Activated T-cell treated with anti-CD3 and anti-CD28 coated beads for 1 hour (primary cell): Measurements from ENCODE around the gene F13A1.
"Not testable (repeated sequence)": the region's sequence is repeated elsewhere in the genome, so short reads cannot be mapped to it uniquely, and the experiment has no call there.

Experiments
- DNase-seq: peaks from one replicate; pipeline ENCODE4 v3.0.0-alpha.2; 2020; ENCODE audit warnings: low read depth

F13A1 gene

DNA sequence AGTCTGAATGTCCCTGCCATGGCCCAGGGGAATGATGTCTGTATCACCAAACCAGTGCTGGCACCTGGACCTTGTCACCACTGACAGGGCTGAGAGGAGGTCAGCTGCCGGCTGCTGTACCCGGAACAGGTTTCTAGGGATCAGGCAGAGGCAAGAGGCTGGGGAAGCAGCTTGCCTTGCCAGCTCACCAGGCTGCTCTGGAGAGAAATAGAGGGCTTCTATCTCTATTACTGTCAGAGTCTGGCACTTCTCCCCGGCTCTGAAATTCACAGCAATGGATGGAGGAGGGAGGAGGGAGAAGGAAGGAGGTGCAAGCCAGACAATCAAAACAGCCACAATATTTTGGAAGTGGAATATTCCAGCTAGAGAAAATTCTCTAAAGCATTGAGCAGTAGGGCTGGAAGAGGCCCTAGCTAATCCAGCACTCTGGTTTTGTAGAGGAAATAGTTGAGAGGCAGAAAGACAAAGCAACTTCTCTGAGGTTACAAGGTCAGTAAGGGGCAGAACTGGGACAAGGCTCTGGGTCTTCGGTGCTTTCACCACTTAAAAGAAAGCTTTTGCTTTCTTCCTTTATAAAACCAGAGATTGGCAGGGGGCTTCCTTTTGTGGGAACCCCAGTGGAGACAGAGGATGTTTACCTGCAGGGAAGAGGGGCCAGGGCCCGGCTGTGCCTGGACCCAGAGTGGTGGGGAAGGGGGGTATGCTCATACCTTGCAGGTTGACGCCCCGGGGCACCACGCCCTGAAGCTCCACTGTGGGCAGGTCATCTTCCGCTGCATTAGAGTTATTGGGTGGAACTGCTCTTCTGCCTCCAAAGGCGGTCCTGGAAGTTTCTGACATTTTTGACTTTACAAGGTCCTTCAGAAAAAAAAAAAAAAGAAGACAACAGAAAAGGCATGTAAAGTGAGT, 2.4 kb downstream of the F13A1 start:
- no peak for DNase-seq

DNA sequence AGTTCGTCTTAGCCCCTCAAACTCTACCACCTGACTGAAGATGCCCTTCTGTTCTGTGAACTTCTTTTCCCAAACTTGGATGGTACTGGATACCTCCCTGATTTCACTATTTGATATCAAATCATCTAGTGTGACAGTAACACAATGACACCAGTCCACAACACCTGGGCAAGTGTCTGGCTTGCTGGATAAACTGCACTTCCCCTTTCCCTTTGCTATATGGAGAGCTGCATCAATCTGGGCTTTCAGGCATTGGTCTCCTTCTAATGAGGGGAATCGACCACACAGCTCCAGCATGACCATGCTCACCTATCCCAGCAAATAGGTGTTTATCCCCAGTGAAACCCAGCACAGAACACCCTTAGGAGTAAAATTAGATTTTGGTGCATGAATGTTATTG, 3.1 kb downstream of the F13A1 start:
- no peak for DNase-seq

DNA sequence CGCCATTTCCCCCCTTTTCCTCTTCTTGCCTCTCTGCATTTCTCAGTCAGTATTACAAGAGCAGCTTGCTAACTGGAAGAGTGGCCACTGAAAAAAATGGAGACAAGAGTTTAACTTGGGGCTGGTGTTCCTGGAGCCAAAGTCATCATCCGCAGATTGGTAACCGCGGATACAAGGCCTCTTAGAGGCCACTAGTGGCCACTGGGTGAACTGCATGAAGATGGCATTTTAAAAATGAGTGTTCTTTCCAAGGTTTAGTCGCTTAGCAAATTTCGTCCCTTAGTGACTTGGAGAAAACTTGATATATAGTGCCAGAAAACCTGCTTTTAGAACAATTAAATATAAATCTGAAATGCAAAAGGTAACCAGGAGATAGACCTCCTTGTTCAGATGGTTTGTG, 4.8 kb downstream of the F13A1 start:
- no peak for DNase-seq

DNA sequence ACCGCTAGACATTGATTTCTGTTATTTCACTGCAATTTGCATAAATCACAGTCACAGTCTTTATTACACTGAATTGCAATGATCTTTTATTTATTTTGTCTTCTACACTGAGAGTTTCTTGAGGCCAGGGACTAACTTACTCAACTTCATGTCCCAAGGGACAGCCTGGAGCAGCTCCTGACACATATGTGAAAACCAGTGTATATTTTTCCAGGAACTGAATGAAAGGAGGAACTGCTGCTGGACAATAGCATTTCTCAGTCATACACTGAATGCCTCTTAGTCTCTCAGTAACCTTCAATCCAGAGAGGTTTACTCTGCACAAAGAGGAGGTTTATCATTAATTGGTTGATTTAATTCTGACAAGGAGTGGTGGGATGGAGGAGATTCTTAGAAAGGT, 5.9 kb downstream of the F13A1 start:
- no peak for DNase-seq

DNA sequence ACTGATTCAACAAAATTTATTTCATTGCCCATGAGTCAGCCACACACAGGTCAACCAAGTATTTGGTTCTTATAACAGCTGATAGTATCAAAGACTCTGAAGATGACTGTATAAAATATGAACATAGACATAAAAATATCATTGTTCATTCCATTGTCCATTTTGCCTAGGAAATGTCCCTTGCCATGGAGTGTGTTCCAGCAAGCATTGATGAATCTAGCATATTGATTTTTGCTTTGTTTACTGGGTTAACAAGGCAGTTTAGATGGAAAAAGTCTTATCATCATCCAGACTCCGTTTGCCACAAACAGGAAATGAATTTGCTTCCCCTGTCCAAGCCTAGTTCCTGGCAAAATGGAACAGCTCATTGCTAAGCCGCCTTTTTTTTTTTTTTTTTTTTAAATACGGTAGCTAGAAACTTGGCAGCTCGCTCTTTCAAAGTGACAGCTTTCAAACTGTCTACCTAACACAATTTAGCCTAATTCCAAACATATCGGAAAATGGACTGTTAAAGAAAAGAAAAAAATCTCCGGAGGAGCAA, 7.5 kb downstream of the F13A1 start:
- DNase-seq = no peak

DNA sequence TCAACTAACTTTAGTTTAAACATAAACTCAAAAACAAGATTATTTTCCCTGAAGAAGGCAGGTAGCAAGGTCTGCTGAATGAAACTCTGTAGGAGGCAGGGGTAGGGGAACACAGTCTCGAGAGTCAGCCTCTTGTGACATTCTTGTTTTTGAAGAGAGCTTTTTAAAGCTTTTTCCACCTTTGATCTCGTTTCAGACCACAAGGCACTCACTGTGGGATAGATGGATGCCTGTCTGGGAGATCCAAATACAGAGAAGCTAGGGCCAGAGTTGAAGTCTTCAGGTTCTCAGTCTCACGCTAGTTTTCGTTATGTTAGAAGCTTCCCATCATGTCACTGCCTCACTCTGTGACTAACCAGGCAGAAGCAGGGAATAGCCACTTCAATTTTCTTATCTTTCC, 14.9 kb downstream of the F13A1 start:
- DNase-seq = no peak

DNA sequence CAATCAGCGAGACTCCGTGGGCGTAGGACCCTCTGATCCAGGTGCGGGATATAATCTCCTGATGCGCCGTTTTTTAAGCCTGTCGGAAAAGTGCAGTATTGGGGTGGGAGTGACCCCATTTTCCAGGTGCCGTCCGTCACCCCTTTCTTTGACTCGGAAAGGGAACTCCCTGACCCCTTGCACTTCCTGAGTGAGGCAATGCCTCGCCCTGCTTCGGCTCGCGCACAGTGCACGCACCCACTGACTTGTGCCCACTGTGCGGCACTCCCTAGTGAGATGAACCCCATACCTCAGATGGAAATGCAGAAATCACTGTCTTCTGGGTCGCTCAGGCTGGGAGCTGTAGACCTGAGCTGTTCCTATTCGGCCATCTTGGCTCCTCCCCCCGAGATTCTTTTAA, 20.1 kb downstream of the F13A1 start:
- DNase-seq = not testable (repeated sequence)

DNA sequence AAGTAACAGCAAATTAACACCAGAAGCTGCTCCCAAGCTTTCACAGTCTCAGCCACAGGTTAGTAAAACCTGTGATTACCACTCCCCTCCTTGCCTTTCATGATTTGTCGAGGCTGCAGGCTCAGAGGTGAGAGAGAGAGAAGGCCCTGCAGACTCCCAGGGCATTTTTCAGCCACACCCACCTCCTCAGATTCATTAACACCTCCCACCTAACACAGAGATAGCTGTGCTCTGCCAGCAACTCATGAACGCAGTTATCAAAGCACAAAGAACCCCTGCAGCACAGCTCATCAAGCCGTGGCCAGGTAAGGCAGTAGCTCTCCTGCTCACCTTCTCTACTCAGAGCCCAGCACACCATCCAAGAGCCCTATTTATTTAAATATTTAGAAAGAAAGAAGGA, 27.1 kb downstream of the F13A1 start:
- no peak for DNase-seq

DNA sequence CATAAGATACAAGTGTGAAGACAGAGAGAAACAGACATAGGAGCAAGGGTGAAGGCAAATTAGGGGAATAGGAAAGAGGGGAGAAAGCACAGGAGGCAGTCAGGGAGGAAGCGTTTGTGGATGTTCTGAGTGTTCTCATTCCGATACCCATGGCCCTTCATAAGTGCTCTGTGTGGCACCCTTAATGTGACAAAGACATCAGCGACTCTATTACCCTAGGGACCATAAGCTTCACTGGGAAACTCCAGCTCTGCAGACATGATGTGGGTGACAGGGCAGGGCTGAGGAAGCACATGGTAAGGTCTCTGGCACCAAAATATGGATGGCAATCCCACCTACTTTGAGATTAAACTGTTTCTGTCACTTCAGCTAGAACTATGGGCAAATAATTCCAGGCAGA, 33.0 kb downstream of the F13A1 start:
- DNase-seq = no peak

DNA sequence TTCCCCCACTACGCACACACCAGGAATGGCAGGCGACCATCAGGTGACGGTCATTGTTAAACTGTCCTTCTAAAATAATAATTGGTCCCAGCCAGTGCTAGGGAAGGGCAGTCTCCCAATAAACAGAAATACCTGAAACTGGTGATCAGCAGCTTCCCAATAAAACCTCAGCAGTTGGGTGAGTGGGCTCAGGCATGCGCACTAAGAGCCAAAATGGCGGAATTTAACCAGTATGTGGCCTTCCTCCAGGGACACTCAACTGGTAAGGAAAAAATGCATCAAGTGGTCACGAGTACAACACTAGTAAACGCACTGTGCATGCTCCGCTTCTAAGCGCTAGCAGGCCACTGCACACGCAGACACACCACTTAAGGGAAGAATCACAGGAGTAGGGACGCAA, 34.8 kb downstream of the F13A1 start:
- DNase-seq = no peak

DNA sequence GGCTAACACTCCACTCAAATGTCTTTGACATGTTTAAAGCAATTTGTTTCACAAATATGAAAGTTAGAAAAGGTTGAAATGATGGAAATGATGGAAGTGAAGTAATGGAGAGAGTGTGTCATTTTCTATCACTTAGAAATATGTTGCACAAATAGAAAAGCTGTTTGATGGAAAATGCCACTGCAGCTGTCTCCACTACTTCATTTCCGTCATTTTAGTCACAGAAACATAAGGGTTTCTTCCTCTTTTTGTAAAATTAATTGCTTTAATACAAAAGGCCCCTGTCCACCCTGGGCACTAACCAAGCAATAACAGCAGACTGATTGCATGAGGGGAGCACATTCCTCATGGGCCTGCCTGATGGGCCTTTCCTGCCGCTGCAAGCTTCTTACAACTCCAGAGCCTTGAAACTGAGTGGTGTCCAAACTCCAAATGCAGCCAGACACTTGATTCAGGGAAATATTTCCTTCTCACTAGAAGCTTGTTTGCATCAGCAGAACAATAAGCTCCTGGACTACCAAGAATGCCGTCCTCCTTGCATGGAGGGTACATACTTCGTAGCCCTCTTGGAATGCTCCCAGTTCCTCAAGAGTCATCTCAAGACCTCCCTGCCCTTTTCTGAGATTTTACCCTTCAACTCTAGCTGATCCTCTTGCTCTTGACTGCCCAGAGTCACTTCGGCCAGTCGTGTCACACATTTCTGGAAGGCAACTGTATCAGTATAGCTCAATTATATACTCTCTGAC, 36.1 kb downstream of the F13A1 start:
- no peak for DNase-seq

DNA sequence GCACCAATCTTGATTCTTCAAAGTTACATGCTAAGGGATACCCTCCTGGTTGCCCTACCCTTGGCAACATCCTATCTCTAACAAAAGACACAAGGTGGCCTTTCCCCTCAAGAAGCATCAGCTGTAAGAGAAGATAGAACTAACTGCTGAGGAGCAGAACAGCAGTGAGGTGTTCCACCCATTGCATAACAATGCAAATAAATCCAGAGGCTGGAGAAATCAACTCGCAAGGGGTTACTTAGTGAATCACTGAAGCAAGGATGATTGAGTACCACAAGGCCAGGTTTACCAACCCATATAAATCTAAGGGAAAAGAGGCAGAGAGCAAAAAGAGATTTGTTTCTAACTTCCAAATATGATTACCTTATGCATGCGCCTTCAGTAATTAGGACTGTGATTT, 36.7 kb downstream of the F13A1 start:
- no peak for DNase-seq

DNA sequence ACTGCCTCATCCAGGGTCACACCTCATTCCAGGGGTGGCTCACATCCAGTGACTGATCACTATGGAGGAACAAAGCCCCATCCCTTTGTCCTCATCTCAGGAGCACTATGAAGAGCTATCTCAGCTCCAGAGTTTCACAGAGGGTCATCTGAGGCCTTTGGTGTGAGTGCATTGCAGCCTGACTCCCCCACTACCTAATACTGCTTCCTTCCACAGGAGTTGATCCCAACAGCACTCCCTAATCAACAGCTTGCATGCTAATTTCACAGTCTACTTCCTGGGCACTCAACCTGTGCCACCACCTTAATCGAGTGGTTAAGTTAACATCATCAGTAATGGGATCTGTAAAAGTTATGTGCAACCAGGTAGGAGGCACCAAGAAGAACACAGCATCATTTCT, 37.7 kb downstream of the F13A1 start:
- DNase-seq = no peak

DNA sequence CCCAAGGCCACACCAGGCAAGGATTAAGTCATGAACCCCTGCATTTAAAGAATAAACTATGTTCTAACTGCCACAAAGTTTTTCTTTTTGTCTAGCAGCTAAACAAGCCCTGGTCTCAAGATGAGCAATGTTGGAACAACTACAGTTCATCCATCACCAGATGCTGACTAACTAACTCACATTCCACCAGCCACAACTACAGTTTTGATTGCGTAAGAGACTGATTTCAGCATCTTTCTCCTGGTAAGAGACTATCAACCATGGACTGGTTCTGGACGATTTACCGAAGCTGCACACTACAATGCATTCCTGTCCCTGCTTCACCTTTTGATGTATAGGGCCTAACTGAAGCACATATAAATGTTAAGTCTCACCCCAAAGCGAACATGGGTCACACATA, 43.0 kb downstream of the F13A1 start:
- no peak for DNase-seq

DNA sequence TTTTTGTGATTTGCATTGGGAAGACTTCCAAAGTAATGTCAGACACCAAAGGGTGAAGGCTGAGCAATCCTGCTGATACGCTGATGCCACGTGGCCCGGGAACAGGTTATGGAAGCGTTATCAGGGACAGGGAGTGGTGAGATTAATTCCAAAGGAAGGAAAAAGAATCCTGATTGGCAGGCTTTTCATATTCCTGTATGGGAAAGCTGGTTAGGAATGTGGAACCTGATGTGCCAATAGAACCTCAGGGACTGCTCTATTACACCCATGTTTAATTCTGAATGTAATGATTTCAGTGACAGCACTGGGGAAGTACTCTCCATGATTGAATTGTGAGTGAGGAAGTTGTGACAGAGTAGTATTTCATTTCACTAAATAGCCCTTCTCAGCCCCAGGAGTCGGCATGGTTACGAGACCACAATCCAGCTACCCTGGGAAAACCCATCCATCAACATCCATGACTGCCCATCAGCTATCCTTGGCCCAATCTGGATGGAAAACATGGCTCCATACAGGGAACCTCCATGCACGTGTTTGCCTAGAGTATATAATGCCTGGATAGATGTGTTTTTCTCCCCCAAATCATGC, 49.4 kb downstream of the F13A1 start:
- DNase-seq = no peak

DNA sequence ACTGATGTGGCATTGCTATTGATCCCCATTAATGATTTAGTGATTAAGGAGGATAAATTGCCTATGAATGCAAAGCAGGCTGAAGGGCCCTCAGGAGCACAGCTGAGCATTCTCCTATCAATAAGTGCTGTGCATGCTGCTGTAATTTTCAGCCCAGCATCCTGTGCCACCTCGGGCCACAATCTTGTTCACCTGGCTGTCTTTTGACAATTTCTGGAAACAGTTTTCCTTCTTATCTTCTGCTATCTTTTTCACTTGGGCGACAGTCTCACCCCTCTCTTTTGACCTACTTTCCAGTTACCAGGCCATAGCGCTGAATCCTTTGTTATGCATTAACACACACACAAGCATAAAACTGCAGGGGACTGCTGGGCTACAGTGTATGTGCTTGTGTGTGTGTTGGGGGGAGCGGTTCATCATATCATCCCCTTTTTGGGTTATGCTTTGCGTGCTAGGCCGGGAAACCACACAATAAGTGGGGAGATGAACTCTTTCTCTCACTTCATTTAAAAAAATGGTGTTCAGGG, 60.2 kb downstream of the F13A1 start:
- DNase-seq = no peak

DNA sequence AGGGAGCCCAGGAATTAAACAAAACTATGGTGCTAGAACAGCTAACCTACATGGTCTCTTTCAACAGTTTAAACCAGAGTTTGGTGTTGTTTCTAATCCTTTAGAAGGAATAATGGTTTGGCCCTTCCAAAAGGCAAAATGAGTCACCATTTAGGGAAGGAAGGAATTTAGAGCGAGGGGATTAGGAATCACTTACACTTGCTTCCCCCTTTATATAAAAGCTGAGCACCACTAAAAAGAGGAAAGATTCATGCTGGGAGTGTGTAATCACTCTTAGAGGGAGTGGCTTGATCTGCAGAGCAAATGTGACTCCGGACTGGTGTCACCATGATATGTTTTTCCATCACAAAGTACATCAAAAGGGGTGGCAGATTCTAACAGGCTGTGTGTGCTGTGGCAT, 63.6 kb downstream of the F13A1 start:
- no peak for DNase-seq

DNA sequence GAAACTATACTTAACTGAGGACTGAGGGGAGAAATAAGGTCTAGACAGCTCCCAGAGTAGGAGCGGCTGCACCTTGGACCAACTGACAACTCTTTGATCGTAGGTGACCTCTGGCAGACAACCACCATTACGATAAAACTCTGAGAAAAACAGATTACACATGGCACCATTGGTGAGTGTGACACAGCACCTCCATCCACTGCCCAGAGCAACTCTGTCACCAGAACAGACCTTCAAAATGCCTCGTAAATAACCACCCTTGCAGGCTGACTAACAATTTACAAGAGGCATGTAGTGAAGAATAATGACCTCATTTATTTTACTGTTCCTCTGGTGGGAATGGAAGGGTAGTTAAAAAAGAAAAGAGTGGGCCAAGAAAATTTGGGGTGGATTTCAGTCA, 64.2 kb downstream of the F13A1 start:
- no peak for DNase-seq

DNA sequence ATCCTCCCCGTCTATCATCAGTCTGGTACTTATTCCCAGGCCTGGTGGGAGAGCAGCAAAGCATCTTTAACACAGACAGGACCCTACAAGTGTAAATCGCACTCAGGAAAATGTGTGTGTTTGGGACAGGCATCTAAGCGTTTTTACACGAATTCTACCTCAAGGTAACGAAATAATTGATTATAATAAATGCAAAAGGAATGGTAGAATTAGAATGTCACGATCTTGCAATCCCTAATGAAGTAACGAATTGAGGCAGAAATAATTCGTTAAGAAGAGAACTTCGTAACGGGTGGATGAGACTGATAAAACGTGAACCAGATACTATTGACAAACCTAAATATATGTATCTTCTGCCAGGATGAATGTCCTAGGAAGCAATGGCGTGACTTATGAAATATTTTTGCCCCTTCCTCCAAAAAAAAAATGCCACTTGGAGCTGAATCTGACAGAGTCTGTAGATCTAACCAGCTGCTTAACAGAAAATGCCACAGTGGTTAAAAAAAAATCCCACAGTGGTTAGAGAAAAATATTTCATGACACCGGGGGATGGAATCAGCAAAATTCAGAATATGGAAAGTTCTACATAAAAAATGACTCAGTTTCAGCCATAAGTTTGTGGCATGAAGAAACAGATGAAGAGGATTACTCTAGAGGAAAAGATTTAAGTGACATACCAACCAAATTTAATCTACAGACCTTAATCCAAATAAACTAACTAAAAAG, 68.7 kb downstream of the F13A1 start:
- no peak for DNase-seq

DNA sequence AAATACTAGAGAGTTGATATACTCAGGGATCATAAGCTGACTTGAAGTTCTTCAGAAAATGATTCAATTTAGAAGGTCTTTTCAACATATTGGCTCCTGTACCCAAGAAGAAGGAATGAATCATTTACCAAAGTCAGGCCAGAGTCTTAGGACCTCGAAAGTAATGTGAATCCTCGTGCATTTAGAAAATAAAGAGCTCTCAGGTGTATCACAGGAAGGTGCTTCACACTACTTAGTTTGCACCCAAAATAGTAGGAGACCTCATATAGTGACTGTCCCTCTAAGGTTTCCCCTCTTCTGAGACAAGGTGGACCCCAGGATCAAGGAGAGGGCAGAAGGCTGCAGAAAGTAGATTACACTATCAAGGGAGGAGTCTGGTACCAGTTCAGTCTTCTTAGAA, 71.8 kb downstream of the F13A1 start:
- no peak for DNase-seq

DNA sequence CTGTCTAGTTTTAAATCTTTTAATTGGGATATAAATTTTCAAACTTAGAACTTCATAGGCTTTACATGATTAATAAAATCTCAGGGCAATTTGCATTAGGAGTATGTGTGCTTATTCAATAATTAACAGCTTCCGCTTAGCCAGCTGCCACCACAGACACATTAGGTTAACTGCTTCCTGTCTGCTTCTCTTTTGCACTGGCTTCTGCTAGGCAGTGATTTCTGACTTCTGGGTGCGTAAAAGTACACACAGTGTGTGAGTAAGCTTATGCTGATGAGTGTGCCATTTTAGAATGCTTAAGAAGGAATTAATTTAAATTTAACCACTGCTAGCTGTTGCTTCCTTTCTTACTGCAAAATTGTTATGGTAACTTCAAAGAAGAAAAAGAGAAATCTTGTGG, 73.9 kb downstream of the F13A1 start:
- no peak for DNase-seq

DNA sequence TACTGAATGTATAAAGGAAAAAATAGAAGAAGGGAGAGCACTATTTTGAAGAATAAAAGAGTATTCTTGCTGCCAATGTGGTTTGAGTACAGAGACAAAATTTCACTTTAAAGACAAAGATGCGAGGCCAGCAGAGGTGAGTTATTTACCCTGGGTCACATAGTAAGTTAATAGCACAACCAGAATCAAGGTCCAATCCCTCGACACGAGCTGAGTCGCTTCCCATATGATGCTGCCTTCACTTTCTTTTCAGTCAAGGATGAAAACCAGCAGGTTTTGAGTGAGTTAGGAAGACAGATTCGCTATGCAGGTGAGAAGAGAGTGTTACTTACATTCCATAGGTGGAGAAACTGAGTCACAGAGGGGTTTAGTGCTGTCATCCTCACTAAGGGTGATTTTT, 75.8 kb downstream of the F13A1 start:
- no peak for DNase-seq
